Gastroesophageal sphincter (tissue), 4 donors: ENCODE measurements around the gene CHRM4. TPM values are rescaled to one million over a fixed set of nuclear protein-coding genes. Genes with fewer than 3 reads are reported as not detected.
"Not testable (repeated sequence)": the region's sequence is repeated elsewhere in the genome, so short reads cannot be mapped to it uniquely, and the experiment has no call there.

Experiments
- ATAC-seq: fragments of 150-250 bp; one replicate; pipeline ENCODE4 v1.9.1; 2016; ENCODE audit warnings: mild to moderate bottlenecking, moderate library complexity
- H3K27ac ChIP-seq, 4 donors: fragments of 200-600 bp; sonication (generic) in 3 of 4; 1 replicate in 3 of 4; 2 replicates in 1 of 4; pipeline ENCODE4 v1.5.1; 2016 to 2019
- H3K27me3 ChIP-seq: fragments of 200-600 bp; sonication (generic); one replicate; pipeline ENCODE4 v1.5.1; 2019
- H3K36me3 ChIP-seq, 2 donors: fragments of 200-600 bp; sonication (generic); one replicate each; pipeline ENCODE4 v1.5.1; 2019; ENCODE audit warnings: control low read depth in 1 of 2
- H3K4me1 ChIP-seq, 3 donors: fragments of 200-600 bp; sonication (generic); 1 replicate in 2 of 3; 2 replicates in 1 of 3; pipeline ENCODE4 v1.5.1; 2016 to 2019; ENCODE audit warnings: control low read depth in 2 of 3
- H3K4me3 ChIP-seq, 2 donors: fragments of 200-600 bp; sonication (generic); one replicate each; pipeline ENCODE4 v1.5.1; 2019; ENCODE audit warnings: mild to moderate bottlenecking in 1 of 2, moderate library complexity in 1 of 2
- H3K9me3 ChIP-seq, 3 donors: fragments of 200-600 bp; sonication (generic); one replicate each; pipeline ENCODE4 v1.5.1; 2017 to 2019; ENCODE audit warnings: control low read depth in 2 of 3
- EP300 ChIP-seq: sonication (generic); formaldehyde crosslinking; IDR thresholded peaks from one replicate; pipeline ENCODE4 v1.6.1; 2017; ENCODE audit warnings: antibody characterized with exemption, mild to moderate bottlenecking
- POLR2A ChIP-seq, 2 donors: fragments of 450-650 bp; IDR thresholded peaks; one replicate each; pipeline ENCODE4 v1.6.1; 2017; ENCODE audit warnings: antibody characterized with exemption in 2 of 2, mild to moderate bottlenecking in 2 of 2, moderate library complexity in 1 of 2
- POLR2AphosphoS5 ChIP-seq: sonication (generic); formaldehyde crosslinking; IDR thresholded peaks from one replicate; pipeline ENCODE4 v1.6.1; 2017; ENCODE audit warnings: antibody characterized with exemption
- WGBS, 2 donors: methylation state at CpG; one replicate each; pipeline ENCODE4 v1.1.5; 2018; ENCODE audit warnings: low coverage in 1 of 2; 5-methylcytosine and 5-hydroxymethylcytosine counted together
- total RNA-seq, 4 donors: library from RNA; depleted of rRNA; stranded (reverse); fragments of >200 nt; gene quantifications; one replicate each; pipeline ENCODE4 v1.1.0, GENCODE V29; 2016
- TF ChIP-seq, protein P1 (sequence below), 4 experiments: fragments of 200-600 bp in 2 of 4; fragments of 450-650 bp in 2 of 4; sonication (generic) in 1 of 4; IDR thresholded peaks; one replicate each; pipeline ENCODE4 v1.5.1; 2017 to 2019; ENCODE audit warnings: antibody characterized with exemption in 4 of 4, mild to moderate bottlenecking in 2 of 4, moderate library complexity in 2 of 4

CHRM4 gene
- total RNA-seq, 4 donors from 2014 or later: 0.27 to 1.3 (median 0.69) TPM; not detected in 1

DNA sequence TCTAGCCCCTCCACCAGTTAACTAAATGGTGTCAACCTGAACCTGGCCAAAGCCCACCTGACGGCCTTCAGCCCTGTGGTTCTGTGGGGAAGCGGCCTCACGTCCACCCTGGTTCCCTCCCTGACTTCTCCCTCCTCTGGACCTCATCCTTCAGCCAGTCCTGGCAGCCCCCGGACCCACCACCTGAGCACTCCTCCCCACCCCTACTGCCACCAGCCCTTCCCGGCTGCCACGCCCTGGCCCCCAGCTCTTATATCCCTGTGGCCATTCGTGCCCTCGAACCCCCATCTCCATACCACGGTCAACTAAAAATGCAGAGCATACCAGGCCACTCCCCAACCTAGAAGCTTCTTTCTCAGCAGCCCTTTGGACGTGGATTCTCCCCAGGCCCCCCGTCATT lies 14.3 kb downstream of the CHRM4 start:
- Histone ChIP-seq H3K9me3 (no peaks in the 10 kb centered on the region), H3K27me3 (peaks cover 19% of the 10 kb centered on the region), H3K27ac (no peak overlapping the region), H3K36me3 (peaks cover 0 to 59% of the 10 kb centered on the region in 2 donors), H3K4me1 (peaks cover 0 to 30% (median 6%) of the 10 kb centered on the region in 3 donors), H3K4me3 (no peak overlapping the region)
- TF ChIP-seq, protein P1, sequence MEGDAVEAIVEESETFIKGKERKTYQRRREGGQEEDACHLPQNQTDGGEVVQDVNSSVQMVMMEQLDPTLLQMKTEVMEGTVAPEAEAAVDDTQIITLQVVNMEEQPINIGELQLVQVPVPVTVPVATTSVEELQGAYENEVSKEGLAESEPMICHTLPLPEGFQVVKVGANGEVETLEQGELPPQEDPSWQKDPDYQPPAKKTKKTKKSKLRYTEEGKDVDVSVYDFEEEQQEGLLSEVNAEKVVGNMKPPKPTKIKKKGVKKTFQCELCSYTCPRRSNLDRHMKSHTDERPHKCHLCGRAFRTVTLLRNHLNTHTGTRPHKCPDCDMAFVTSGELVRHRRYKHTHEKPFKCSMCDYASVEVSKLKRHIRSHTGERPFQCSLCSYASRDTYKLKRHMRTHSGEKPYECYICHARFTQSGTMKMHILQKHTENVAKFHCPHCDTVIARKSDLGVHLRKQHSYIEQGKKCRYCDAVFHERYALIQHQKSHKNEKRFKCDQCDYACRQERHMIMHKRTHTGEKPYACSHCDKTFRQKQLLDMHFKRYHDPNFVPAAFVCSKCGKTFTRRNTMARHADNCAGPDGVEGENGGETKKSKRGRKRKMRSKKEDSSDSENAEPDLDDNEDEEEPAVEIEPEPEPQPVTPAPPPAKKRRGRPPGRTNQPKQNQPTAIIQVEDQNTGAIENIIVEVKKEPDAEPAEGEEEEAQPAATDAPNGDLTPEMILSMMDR (IDR thresholded peaks at IDR 0.05): no peak
- no peak for TF ChIP-seq EP300
- TF ChIP-seq POLR2AphosphoS5: no peak
- no peak for TF ChIP-seq POLR2A (IDR thresholded peaks at IDR 0.05)
- no peak for ATAC-seq
- 83 to 92% methylated on average over 6 to 11 of the region's 11 CpGs for WGBS, 2 donors

DNA sequence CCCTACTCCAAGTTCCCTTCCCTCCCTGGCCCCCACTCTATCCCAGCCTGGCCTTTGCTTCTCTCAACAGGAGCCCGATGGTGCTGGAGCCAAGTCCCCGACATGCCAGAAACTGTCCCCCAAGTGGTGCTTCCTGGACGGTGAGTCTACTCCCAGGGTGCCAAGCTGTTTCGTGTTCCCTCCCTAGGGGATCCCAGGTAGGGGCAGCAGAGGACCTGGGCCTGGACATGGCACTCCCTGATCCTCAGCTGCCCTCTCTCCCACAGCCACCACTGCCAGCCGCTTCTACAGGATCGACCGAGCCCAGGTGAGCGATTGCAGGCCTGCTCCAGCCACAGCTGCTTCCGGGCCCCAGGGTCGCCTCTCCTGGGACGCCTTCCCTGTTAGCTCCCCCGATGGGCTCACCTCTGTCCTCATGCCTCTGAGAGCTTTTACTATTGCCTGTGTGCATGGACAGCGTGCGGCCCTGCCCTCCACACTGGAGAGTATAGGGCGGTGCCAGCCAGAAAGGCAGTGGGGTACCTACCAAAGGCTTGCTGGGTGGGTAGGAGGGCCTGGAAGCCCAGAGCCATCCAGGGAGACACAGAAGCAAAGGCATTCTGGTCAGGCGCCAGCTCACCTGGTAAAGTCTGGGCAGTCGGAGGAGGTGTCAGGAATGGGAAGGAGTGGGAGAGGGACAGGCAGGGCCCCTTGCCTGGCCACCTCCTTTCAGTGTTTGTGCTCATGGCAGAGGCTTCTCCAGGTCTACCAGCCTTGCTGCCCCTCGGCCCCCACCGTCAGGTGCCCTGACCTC lies 15.1 kb downstream of the CHRM4 start:
- no peak for ATAC-seq
- Histone ChIP-seq H3K4me3 (no peak overlapping the region), H3K9me3 (no peaks in the 10 kb centered on the region), H3K27ac (no peak overlapping the region), H3K36me3 (peaks cover 0 to 68% of the 10 kb centered on the region in 2 donors), H3K4me1 (peaks cover 0 to 22% (median 0%) of the 10 kb centered on the region in 3 donors), H3K27me3 (peaks cover 10% of the 10 kb centered on the region)
- WGBS, 2 donors: 72% methylated on average over 12 of the region's 19 CpGs; no CpG with 5 or more reads in 1 of the 2 donors
- TF ChIP-seq POLR2AphosphoS5: no peak
- no peak for TF ChIP-seq EP300
- TF ChIP-seq, protein P1 (IDR thresholded peaks at IDR 0.05): no peak

DNA sequence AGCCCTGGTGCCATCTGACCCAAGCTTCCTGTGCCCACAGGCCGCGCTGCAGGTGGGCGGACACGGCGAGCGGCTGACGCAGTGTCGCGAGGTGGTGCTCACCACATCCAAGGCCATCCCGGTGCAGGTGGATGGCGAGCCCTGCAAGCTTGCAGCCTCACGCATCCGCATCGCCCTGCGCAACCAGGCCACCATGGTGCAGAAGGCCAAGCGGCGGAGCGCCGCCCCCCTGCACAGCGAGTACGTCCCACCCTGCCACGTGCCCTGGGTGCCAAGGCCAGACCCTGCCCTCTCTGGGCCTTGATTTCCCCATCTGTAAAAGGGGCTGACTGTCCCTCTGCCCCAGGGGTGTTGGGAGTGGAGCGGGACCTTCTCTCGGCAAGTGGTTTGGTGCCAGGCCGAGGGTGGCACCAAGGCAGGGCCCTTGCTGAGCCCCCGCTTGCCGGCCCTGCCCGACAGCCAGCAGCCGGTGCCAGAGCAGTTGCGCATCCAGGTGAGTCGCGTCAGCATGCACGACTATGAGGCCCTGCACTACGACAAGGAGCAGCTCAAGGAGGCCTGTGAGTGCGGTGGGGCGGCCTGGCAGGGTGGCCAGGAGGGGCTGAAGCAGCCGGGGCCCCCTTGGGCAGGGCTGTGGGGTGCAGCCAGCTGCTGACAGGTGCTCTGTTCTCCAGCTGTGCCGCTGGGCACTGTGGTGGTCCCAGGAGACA lies 16.0 kb downstream of the CHRM4 start:
- Histone ChIP-seq H3K4me3 (no peak overlapping the region), H3K4me1 (peaks cover 0 to 13% (median 0%) of the 10 kb centered on the region in 3 donors), H3K27me3 (peaks cover 1% of the 10 kb centered on the region), H3K27ac (no peak overlapping the region), H3K36me3 (peaks cover 0 to 77% of the 10 kb centered on the region in 2 donors), H3K9me3 (no peaks in the 10 kb centered on the region)
- TF ChIP-seq POLR2A (IDR thresholded peaks at IDR 0.05) (no peak), POLR2AphosphoS5 (no peak), EP300 (no peak)
- WGBS, 2 donors: 40 to 93% methylated on average over 2 to 6 of the region's 38 CpGs
- no peak for ATAC-seq

DNA sequence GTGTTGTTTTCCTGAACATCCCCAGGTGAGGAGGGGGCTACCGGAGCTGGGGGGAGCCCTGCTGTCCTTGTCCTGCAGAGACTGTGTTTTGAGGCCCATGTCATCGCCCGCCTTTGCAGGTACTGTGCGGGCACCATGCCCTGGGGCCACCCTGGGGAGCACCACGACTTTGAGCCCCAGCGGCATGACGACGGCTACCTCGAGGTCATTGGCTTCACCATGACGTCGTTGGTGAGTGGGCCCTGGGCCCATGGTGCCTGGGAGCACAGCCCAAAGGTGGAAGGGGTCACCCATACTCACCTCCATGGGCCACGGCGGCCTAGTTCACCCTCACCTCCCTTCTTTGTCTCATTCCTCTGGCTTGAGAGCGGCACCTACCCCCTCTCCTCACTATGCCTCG lies 16.8 kb downstream of the CHRM4 start:
- 87 to 91% methylated on average over 2 to 4 of the region's 15 CpGs for WGBS, 2 donors
- H3K9me3 ChIP-seq: no peaks in the 10 kb centered on the region
- H3K36me3 ChIP-seq: peaks cover 0 to 84% of the 10 kb centered on the region in 2 donors
- no peak overlapping the region for H3K27ac ChIP-seq
- peaks cover 0 to 6% (median 0%) of the 10 kb centered on the region in 3 donors for H3K4me1 ChIP-seq
- ATAC-seq: no peak
- TF ChIP-seq EP300 (no peak), POLR2AphosphoS5 (no peak), POLR2A (IDR thresholded peaks at IDR 0.05) (no peak)
- TF ChIP-seq, protein P1 (IDR thresholded peaks at IDR 0.05): no peak
- H3K4me3 ChIP-seq: no peak overlapping the region
- H3K27me3 ChIP-seq: no peaks in the 10 kb centered on the region

DNA sequence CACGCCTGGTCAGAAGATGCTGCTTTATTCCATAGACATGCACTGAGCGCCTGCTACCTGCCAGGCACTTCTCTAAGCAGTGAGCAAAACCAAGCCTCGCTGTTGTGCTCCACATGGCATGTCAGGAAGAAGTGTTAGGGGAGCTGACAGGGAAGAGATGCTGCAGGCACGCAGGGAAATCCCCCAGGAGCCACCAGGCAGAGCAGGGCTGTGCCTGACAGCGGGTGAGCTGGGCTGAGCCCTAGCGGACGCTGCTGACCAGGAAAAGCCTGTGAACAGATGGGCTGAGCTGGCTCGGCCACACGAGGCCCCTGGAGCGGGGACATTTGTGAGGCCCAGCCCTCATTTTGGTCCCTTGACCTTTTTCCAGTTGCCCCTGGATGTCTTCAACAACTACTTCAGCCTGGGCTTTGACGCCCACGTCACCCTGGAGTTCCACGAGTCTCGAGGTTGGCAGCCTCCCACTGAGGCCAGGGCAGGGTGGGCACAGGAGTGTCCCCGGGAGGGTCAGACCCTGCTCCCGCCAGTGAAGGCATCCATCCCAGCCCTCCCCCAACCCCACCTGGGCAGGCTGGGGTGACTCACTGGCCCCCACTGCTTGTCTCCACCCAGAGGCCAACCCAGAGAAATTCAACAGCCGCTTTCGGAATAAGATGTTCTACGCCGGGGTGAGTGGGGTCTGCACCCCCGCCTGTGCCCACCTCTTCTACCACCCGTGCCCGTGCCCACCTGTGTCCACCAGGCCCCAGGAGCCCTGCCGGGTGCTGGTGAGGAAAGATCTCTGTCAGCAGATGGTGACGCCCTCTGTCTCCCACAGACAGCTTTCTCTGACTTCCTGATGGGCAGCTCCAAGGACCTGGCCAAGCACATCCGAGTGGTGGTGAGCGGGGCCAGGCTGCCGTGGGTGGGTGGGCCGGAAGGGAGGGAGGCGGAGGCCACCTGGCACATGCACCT lies 17.5 kb downstream of the CHRM4 start:
- ATAC-seq: no peak
- Histone ChIP-seq H3K9me3 (no peaks in the 10 kb centered on the region), H3K36me3 (peaks cover 0 to 90% of the 10 kb centered on the region in 2 donors), H3K27me3 (no peaks in the 10 kb centered on the region), H3K27ac (no peak overlapping the region), H3K4me3 (no peak overlapping the region), H3K4me1 (peaks cover 0 to 6% (median 0%) of the 10 kb centered on the region in 3 donors)
- TF ChIP-seq EP300 (no peak), POLR2A (IDR thresholded peaks at IDR 0.05) (no peak), POLR2AphosphoS5 (no peak)
- WGBS, 2 donors: 86 to 100% methylated on average over 1 to 9 of the region's 30 CpGs

DNA sequence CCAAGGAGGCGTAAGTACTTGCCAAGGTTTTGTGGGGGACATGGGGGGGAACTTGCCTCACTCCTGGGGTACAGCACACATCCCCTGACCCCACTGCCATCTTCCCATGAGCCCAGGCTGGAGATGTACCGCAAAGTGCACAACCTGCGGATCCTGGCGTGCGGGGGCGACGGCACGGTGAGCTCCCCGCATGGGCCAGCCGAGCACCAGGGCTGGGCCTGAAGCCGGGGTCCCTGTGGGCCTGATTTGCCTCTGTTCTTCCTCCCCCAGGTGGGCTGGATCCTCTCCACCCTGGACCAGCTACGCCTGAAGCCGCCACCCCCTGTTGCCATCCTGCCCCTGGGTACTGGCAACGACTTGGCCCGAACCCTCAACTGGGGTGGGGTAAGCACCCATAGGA lies 19.1 kb downstream of the CHRM4 start:
- H3K4me1 ChIP-seq: peaks cover 0 to 17% (median 4%) of the 10 kb centered on the region in 3 donors
- H3K36me3 ChIP-seq: peaks cover 0 to 96% of the 10 kb centered on the region in 2 donors
- no CpG with 5 or more reads among the region's 15 CpGs for WGBS, 2 donors
- not testable (repeated sequence) for H3K4me3 ChIP-seq, ATAC-seq, H3K27ac ChIP-seq, H3K27me3 ChIP-seq, H3K9me3 ChIP-seq
